Sigmoid colon (tissue), 4 donors: ENCODE measurements around the gene ARRDC5.

ENCODE experiments used
- EP300 ChIP-seq, 4 donors: sonication (generic); formaldehyde crosslinking; IDR thresholded peaks; one replicate each; pipeline ENCODE4 v1.6.1; 2017; ENCODE audit warnings: antibody characterized with exemption in 4 of 4
- POLR2A ChIP-seq, 2 donors: fragments of 450-650 bp; IDR thresholded peaks; one replicate each; pipeline ENCODE4 v1.6.1; 2016; ENCODE audit warnings: antibody characterized with exemption in 2 of 2, mild to moderate bottlenecking in 2 of 2, moderate library complexity in 2 of 2
- POLR2AphosphoS5 ChIP-seq, 4 donors: sonication (generic); formaldehyde crosslinking; IDR thresholded peaks; one replicate each; pipeline ENCODE4 v1.6.1; 2017; ENCODE audit warnings: antibody characterized with exemption in 4 of 4
- TF ChIP-seq, protein P1 (sequence below), 4 experiments: fragments of 450-650 bp in 3 of 4; fragments of 200-600 bp in 1 of 4; IDR thresholded peaks; one replicate each; pipeline ENCODE4 v1.5.1; 2016 to 2019; ENCODE audit warnings: antibody characterized with exemption in 4 of 4, mild to moderate bottlenecking in 3 of 4, moderate library complexity in 2 of 4

DNA sequence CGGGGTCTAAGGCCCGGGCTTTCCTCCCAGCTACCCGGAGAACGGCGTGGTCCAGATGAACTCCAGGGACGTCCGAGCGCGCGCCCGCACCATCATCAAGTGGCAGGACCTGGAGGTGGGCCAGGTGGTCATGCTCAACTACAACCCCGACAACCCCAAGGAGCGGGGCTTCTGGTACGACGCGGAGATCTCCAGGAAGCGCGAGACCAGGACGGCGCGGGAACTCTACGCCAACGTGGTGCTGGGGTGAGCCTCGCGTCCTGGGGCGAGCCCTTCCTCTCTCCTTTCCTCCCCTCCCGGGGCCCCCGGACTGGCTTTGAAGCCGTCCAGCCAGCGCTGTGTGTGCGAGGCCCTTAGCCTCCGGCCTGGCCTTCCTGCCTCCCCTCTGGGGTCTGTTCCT is 30.0 kb upstream of the ARRDC5 start:
- TF ChIP-seq, protein P1, sequence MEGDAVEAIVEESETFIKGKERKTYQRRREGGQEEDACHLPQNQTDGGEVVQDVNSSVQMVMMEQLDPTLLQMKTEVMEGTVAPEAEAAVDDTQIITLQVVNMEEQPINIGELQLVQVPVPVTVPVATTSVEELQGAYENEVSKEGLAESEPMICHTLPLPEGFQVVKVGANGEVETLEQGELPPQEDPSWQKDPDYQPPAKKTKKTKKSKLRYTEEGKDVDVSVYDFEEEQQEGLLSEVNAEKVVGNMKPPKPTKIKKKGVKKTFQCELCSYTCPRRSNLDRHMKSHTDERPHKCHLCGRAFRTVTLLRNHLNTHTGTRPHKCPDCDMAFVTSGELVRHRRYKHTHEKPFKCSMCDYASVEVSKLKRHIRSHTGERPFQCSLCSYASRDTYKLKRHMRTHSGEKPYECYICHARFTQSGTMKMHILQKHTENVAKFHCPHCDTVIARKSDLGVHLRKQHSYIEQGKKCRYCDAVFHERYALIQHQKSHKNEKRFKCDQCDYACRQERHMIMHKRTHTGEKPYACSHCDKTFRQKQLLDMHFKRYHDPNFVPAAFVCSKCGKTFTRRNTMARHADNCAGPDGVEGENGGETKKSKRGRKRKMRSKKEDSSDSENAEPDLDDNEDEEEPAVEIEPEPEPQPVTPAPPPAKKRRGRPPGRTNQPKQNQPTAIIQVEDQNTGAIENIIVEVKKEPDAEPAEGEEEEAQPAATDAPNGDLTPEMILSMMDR (IDR thresholded peaks at IDR 0.05): no peak
- TF ChIP-seq POLR2AphosphoS5 (IDR thresholded peaks at IDR 0.05): no peak
- no peak for TF ChIP-seq POLR2A (IDR thresholded peaks at IDR 0.05)
- no peak for TF ChIP-seq EP300 (IDR thresholded peaks at IDR 0.05)
